Activated T-helper 17 cell treated with anti-CD3 and anti-CD28 coated beads, Interleukin-2, amount 50 U/mL, for 72 hours (primary cell): ENCODE results near the gene RBM34. TPM values are rescaled to one million over a fixed set of nuclear protein-coding genes. Genes with fewer than 3 reads are reported as not detected.

ENCODE experiments used
- ATAC-seq: fragments of 150-1000 bp; cut with Tn5 transposase; replicated peaks from 2 replicates; pipeline ENCODE4 v1.10.0; 2021; ENCODE audit warnings: mild to moderate bottlenecking, moderate library complexity
- H3K27ac Mint-ChIP-seq: one replicate; pipeline ENCODE4 v1.8.0; 2022; ENCODE audit warnings: mixed read lengths
- H3K27me3 Mint-ChIP-seq: one replicate; pipeline ENCODE4 v1.8.0; 2022; ENCODE audit warnings: mixed read lengths
- H3K36me3 Mint-ChIP-seq: one replicate; pipeline ENCODE4 v1.8.0; 2022; ENCODE audit warnings: low read depth, mild to moderate bottlenecking, mixed read lengths
- H3K4me1 Mint-ChIP-seq: one replicate; pipeline ENCODE4 v1.8.0; 2022; ENCODE audit warnings: mixed read lengths
- H3K4me3 Mint-ChIP-seq: one replicate; pipeline ENCODE4 v1.8.0; 2022; ENCODE audit warnings: mild to moderate bottlenecking, mixed read lengths
- H3K9me3 Mint-ChIP-seq: one replicate; pipeline ENCODE4 v1.8.0; 2022; ENCODE audit warnings: mixed read lengths
- total RNA-seq, 2 donors: library from RNA; stranded (reverse); gene quantifications; one replicate each; pipeline ENCODE4 v1.2.3, GENCODE V29; 2022

RBM34 gene
- total RNA-seq, 2 donors from 2014 or later: 114 to 122 TPM

DNA sequence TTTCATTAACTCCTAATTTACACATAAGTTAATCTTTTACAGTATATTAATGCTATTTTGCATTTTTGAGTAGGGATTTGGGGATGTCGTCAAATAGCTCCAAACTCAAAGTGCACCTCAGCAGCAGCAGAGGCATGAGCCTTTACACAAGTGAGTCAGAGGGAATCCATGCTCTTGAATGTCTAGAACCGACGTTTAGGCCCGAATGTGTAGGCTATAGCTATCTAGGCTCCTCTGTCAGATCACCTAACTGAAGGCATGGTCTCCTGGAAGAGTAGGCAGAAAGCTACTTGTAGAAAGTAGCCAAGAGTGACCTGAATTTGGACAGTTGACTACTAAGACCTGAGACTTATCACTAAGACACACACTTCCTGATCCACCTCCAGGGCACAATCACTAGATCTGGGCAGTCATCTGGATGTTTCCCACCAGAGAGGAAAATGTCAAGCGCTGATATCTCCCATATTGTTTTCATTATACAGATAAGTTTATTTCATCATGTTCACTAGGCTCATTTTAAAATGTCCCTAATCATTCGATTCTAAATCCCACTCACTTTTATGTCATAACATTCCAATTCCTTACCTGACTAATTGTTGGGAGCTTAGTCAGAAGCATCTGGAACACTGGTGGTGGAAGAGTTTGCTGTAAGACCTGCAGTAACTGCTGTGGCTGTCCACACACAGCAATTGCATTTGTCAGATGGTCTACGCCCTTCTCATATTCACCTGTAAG is 47.7 kb downstream of the RBM34 start:
- no peaks in the 10 kb centered on the region for H3K4me1 Mint-ChIP-seq
- no peaks in the 10 kb centered on the region for H3K9me3 Mint-ChIP-seq
- H3K36me3 Mint-ChIP-seq: peaks cover 99% of the 10 kb centered on the region
- no peak for ATAC-seq
- no peak overlapping the region for H3K4me3 Mint-ChIP-seq
- H3K27ac Mint-ChIP-seq: no peak overlapping the region
- no peaks in the 10 kb centered on the region for H3K27me3 Mint-ChIP-seq

DNA sequence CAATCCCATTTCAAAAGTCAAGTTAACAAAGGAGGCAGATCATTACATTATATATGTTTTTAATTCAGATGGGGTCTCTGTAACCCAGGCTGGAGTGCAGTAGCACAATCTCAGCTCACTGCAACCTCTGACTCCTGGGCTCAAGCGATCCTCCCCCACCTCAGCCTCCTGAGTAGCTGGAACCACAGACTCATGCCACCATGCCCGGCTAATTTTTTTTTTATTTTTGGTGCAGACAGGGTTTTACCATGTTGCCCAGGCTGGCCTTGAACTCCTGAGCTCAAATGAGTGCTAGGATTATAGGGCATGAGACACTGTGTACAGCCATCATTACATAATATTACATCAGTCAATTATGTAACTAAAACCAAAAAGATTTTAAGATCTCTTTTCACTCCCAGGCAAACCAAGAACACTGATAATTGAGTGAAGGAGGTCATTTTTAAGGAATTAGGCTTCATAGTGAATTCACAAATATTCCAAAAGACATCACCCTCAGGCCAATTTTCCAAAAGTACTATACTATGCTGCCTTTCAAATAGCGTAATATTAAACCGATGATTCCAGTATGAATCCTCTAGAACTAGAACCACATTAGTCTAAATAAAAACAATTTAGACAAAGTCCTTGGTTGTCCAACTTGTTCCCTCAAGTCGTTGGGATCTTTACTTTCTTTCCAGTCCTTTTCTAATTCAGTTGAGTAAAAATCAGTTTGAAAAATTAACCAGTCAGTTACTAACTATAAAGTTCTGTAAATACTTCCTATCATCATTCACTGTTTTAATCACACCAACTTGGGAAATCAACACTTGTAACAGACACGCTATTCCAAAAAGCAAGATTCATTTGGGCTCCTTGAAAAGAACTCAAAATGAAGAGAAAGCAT is 48.5 kb downstream of the RBM34 start:
- H3K36me3 Mint-ChIP-seq: peaks cover 99% of the 10 kb centered on the region
- no peaks in the 10 kb centered on the region for H3K27me3 Mint-ChIP-seq
- H3K4me1 Mint-ChIP-seq: no peaks in the 10 kb centered on the region
- H3K27ac Mint-ChIP-seq: no peak overlapping the region
- ATAC-seq: no peak
- H3K9me3 Mint-ChIP-seq: no peaks in the 10 kb centered on the region
- H3K4me3 Mint-ChIP-seq: no peak overlapping the region

GRCh38 chr1:235111107-235111506 is 49.9 kb downstream of the RBM34 start:
- Mint-ChIP-seq H3K36me3 (peaks cover 96% of the 10 kb centered on the region), H3K27me3 (no peaks in the 10 kb centered on the region), H3K4me3 (no peak overlapping the region), H3K4me1 (peaks cover 4% of the 10 kb centered on the region), H3K27ac (no peak overlapping the region), H3K9me3 (no peaks in the 10 kb centered on the region)
- ATAC-seq: no peak

DNA sequence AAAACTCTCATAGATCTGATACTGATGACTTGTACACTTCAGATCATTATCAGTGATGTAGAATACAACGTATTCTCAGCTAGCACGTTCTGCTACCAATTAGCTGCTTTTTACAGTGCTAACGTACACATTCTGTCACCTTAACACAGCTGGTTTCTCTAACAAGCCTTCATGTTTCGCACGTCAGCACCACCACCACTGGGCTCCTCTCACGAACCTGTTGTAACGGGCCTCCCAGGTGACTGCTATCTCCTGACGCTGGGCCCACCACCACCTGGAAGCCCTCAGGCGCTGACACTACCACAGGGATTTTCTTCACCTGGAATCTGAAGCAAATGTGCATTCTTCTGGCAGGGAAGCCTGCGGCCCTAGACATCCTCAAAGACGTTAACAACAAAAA is 52.2 kb downstream of the RBM34 start:
- Mint-ChIP-seq H3K4me1 (peaks cover 18% of the 10 kb centered on the region), H3K9me3 (no peaks in the 10 kb centered on the region), H3K36me3 (peaks cover 74% of the 10 kb centered on the region), H3K27ac (no peak overlapping the region), H3K4me3 (no peak overlapping the region), H3K27me3 (no peaks in the 10 kb centered on the region)
- ATAC-seq: no peak

GRCh38 chr1:235108185-235108593 is 52.9 kb downstream of the RBM34 start:
- no peak overlapping the region for H3K4me3 Mint-ChIP-seq
- H3K27ac Mint-ChIP-seq: no peak overlapping the region
- no peaks in the 10 kb centered on the region for H3K9me3 Mint-ChIP-seq
- peaks cover 21% of the 10 kb centered on the region for H3K4me1 Mint-ChIP-seq
- H3K36me3 Mint-ChIP-seq: peaks cover 67% of the 10 kb centered on the region
- ATAC-seq: no peak
- no peaks in the 10 kb centered on the region for H3K27me3 Mint-ChIP-seq

DNA sequence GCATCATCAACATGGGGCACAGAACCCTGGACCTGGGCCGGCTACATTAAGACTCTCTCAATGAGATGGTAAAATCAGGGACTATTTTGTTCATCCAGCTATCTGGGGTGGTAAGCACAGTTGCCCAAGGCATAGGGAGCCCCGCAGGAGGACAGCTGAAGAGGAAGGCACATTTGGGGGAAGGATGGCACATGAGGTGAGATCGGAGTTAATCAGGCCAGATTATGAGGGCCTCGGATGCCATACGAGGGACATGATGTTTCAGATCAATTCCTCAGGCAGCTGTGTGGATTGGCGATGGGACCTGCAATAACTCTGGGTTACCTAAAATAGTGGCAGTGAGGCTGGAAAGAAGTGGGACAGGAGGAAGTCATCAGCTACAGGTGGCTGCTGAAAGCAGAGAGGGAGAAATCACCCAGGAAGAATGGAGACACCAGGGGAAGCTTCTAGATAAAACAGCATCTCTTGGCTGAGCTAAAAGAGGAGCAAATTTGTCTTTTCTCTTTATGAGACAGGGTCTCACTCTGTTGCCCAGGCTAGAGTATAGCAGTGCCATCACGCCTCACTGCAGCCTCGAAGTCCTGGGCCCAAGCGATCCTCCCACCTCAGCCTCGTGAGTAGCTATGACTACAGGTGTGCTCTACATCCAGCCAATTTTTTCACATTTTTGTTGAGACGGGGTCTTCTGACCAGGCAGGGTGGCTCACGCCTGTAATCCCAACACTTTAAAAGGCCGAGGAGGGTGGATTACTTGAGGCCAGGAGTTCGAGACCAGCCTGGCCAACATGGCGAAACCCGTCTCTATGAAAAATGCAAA is 53.5 kb downstream of the RBM34 start:
- peak overlapping the region; percentile 3 for H3K27ac Mint-ChIP-seq
- ATAC-seq: no peak
- no peak overlapping the region for H3K4me3 Mint-ChIP-seq
- H3K9me3 Mint-ChIP-seq: no peaks in the 10 kb centered on the region
- H3K27me3 Mint-ChIP-seq: no peaks in the 10 kb centered on the region
- H3K36me3 Mint-ChIP-seq: peaks cover 61% of the 10 kb centered on the region
- peaks cover 26% of the 10 kb centered on the region for H3K4me1 Mint-ChIP-seq

GRCh38 chr1:235106457-235106856 is 54.6 kb downstream of the RBM34 start:
- ATAC-seq: no peak
- Mint-ChIP-seq H3K27ac (no peak overlapping the region), H3K27me3 (no peaks in the 10 kb centered on the region), H3K4me1 (peaks cover 30% of the 10 kb centered on the region), H3K36me3 (peaks cover 50% of the 10 kb centered on the region), H3K4me3 (peak overlapping the region; percentile 38), H3K9me3 (no peaks in the 10 kb centered on the region)

- H3K4me3 Mint-ChIP-seq: peak overlapping the region; percentile 80
- H3K27me3 Mint-ChIP-seq: no peaks in the 10 kb centered on the region
- no peaks in the 10 kb centered on the region for H3K9me3 Mint-ChIP-seq
- peaks cover 30% of the 10 kb centered on the region for H3K4me1 Mint-ChIP-seq
- ATAC-seq: peak; percentile 87
- peaks cover 39% of the 10 kb centered on the region for H3K36me3 Mint-ChIP-seq
- H3K27ac Mint-ChIP-seq: peak overlapping the region; percentile 18
Observed at GRCh38 chr1:235105051-235106043, 55.7 kb downstream of the RBM34 start.

DNA sequence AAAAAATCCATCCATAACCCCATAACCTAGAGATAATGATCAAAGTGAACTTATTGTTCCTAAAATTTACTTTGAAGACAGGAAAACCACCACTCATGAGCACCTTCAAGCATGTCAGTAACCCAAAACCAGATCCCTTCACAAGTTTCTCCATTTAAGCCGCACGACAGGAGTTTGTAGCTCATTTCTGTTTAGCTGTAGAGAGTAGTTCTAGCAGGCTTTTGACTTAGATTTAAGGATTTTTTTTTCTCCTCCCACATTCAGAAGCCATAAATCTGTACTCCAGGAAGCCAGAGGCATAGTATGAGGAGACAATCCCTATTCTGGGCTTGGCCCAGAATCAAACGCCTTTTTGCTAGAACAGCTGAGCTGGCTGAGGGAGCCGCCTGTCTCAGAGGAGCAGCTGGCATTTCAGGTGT is 58.0 kb downstream of the RBM34 start:
- ATAC-seq: no peak
- Mint-ChIP-seq H3K27me3 (no peaks in the 10 kb centered on the region), H3K36me3 (peaks cover 15% of the 10 kb centered on the region), H3K4me1 (peaks cover 30% of the 10 kb centered on the region), H3K4me3 (peak overlapping the region; percentile 19), H3K9me3 (no peaks in the 10 kb centered on the region), H3K27ac (no peak overlapping the region)

- H3K4me3 Mint-ChIP-seq: no peak overlapping the region
Observed at GRCh38 chr1:235102259-235102582, 58.8 kb downstream of the RBM34 start.

GRCh38 chr1:235101558-235102258 is 59.3 kb downstream of the RBM34 start:
- H3K4me3 Mint-ChIP-seq: no peak overlapping the region
- no peak overlapping the region for H3K27ac Mint-ChIP-seq
- H3K36me3 Mint-ChIP-seq: peaks cover 3% of the 10 kb centered on the region
- H3K9me3 Mint-ChIP-seq: no peaks in the 10 kb centered on the region
- no peak for ATAC-seq
- H3K4me1 Mint-ChIP-seq: peaks cover 26% of the 10 kb centered on the region
- H3K27me3 Mint-ChIP-seq: no peaks in the 10 kb centered on the region

More at GRCh38 chr1:235102259-235102582, 58.8 kb downstream of the RBM34 start:
- Mint-ChIP-seq H3K4me1 (peaks cover 30% of the 10 kb centered on the region), H3K36me3 (peaks cover 8% of the 10 kb centered on the region), H3K27ac (no peak overlapping the region), H3K27me3 (no peaks in the 10 kb centered on the region), H3K9me3 (no peaks in the 10 kb centered on the region)
- ATAC-seq: no peak

DNA sequence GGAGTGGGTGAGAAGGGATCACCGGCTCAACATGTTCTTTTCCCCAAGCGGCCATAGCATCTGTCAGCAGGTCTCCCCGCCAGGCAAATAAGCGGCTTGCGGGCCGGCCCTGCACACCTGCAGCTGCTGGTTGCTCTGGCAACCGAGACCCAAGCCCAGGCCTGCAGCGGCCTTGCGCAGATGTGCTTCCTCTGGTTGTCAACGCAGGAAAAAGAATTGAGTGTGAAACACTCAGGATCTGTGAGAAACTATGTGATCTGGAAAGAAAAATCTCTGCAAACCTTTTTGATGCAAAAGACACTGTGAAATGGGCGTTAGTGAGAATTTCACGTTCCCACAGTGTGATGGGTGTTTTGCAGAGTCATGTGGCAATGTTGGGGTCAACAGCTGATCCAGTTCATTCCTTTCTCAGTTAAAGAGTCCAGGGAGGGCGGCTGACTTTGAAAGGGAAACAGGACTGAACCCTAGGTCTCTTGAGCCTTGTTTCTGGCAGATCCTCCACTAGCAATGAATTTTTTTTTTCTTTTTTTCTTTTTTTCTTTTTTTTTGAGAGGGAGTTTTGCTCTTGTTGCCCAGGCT is 60.8 kb downstream of the RBM34 start:
- peaks cover 26% of the 10 kb centered on the region for H3K4me1 Mint-ChIP-seq
- no peaks in the 10 kb centered on the region for H3K36me3 Mint-ChIP-seq
- H3K27me3 Mint-ChIP-seq: no peaks in the 10 kb centered on the region
- no peak overlapping the region for H3K27ac Mint-ChIP-seq
- no peaks in the 10 kb centered on the region for H3K9me3 Mint-ChIP-seq
- no peak for ATAC-seq
- H3K4me3 Mint-ChIP-seq: no peak overlapping the region

DNA sequence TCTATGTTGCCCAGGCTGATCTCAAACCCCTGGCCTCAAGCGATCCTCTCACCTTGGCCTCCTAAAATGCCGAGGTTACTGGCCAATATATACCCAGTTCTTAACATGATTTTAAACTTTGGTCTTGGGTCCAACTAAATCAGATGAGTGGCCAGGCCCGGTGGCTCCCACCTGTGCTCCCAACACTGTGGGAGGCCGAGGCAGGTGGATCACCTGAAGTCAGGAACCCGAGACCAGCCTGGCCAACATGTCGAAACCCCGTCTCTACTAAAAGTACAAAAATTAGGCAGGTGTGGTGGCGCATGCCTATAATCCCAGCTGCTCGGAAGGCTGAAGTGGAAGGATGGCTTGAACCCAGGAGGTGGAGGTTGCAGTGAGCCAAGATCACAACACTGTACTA is 62.1 kb downstream of the RBM34 start:
- H3K9me3 Mint-ChIP-seq: no peaks in the 10 kb centered on the region
- H3K36me3 Mint-ChIP-seq: no peaks in the 10 kb centered on the region
- H3K4me3 Mint-ChIP-seq: no peak overlapping the region
- no peak for ATAC-seq
- peaks cover 14% of the 10 kb centered on the region for H3K4me1 Mint-ChIP-seq
- no peaks in the 10 kb centered on the region for H3K27me3 Mint-ChIP-seq
- no peak overlapping the region for H3K27ac Mint-ChIP-seq
